C4-2B (cell line): ENCODE results near the gene CUL3.

ENCODE experiments used
- ZFX ChIP-seq: fragments of 450-650 bp; IDR thresholded peaks from 2 replicates; pipeline ENCODE4 v1.6.1; 2017
- TF ChIP-seq, protein P1 (sequence below): fragments of 450-650 bp; conservative IDR thresholded peaks from 2 replicates; pipeline ENCODE4 v1.5.1; 2017; ENCODE audit warnings: mild to moderate bottlenecking

DNA sequence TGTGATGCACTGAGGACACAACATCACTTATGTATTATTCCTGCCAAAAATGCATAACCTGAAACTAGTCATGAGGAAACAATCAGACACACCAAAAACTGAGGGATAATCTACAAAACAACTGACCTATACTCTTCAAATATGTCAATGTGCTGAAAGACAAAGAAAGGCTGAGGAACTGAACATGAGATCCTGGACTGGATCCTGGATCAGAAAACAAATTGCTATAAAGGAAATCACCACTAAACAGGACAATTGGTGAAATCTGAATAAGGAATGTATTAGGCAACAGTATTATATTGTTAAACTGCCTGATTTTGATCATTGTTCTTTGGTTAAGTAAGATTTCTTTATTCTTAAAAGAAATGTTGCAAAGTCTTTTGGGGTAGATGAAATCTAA, 28.8 kb downstream of the CUL3 start:
- TF ChIP-seq, protein P1, sequence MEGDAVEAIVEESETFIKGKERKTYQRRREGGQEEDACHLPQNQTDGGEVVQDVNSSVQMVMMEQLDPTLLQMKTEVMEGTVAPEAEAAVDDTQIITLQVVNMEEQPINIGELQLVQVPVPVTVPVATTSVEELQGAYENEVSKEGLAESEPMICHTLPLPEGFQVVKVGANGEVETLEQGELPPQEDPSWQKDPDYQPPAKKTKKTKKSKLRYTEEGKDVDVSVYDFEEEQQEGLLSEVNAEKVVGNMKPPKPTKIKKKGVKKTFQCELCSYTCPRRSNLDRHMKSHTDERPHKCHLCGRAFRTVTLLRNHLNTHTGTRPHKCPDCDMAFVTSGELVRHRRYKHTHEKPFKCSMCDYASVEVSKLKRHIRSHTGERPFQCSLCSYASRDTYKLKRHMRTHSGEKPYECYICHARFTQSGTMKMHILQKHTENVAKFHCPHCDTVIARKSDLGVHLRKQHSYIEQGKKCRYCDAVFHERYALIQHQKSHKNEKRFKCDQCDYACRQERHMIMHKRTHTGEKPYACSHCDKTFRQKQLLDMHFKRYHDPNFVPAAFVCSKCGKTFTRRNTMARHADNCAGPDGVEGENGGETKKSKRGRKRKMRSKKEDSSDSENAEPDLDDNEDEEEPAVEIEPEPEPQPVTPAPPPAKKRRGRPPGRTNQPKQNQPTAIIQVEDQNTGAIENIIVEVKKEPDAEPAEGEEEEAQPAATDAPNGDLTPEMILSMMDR, result no peak
- TF ChIP-seq ZFX, result no peak
